Heart left ventricle (tissue), 16 donors: ENCODE results near the gene CHST2. TPM values are rescaled to one million over a fixed set of nuclear protein-coding genes. Genes with fewer than 3 reads are reported as not detected.
A peak's percentile ranks its signal among the peaks of the same experiment; 100 is the strongest.

Experiments
- ATAC-seq, 4 donors: fragments of 200-7000 bp; cut with Tn5 transposase; one replicate each; pipeline ENCODE4 v1.9.1; 2020 to 2022; ENCODE audit warnings: moderate library complexity in 4 of 4, mild to moderate bottlenecking in 3 of 4, moderate number of reproducible peaks in 1 of 4
- DNase-seq, 5 donors: peaks; one replicate each; pipeline ENCODE4 v3.0.0-alpha.2; 2020
- H3K27ac ChIP-seq, 12 donors: fragments of 200-600 bp; sonication (generic) in 4 of 12; one replicate each; pipeline versions ENCODE4 v1.5.0 to v1.8.0; 2016 to 2022; ENCODE audit warnings: mild to moderate bottlenecking in 2 of 12
- H3K27me3 ChIP-seq, 9 donors: fragments of 200-600 bp; sonication (generic) in 2 of 9; one replicate each; pipeline versions ENCODE4 v1.5.1 to v1.8.0; 2016 to 2022; ENCODE audit warnings: mild to moderate bottlenecking in 3 of 9
- H3K36me3 ChIP-seq, 9 donors: fragments of 200-600 bp; sonication (generic) in 2 of 9; one replicate each; pipeline versions ENCODE4 v1.5.0 to v1.8.0; 2018 to 2022; ENCODE audit warnings: mild to moderate bottlenecking in 2 of 9
- H3K4me1 ChIP-seq, 12 donors: fragments of 200-600 bp; sonication (generic) in 4 of 12; one replicate each; pipeline versions ENCODE4 v1.5.0 to v1.8.0; 2016 to 2022; ENCODE audit warnings: mild to moderate bottlenecking in 3 of 12
- H3K4me3 ChIP-seq, 12 donors: fragments of 200-600 bp; sonication (generic) in 4 of 12; one replicate each; pipeline versions ENCODE4 v1.5.0 to v1.8.0; 2017 to 2022; ENCODE audit warnings: mild to moderate bottlenecking in 9 of 12, moderate library complexity in 4 of 12
- H3K9me3 ChIP-seq, 12 donors: fragments of 200-600 bp; sonication (generic) in 4 of 12; one replicate each; pipeline versions ENCODE4 v1.5.0 to v1.8.0; 2016 to 2022; ENCODE audit warnings: mild to moderate bottlenecking in 1 of 12
- CTCF ChIP-seq, 12 donors: fragments of 200-600 bp; sonication (generic) in 4 of 12; IDR thresholded peaks; one replicate each; pipeline versions ENCODE4 v1.5.0 to v1.8.0; 2018 to 2022; ENCODE audit warnings: antibody characterized with exemption in 12 of 12, mild to moderate bottlenecking in 5 of 12
- POLR2A ChIP-seq, 2 donors: fragments of 450-650 bp; IDR thresholded peaks; one replicate each; pipeline ENCODE4 v1.6.1; 2017; ENCODE audit warnings: antibody characterized with exemption in 2 of 2, mild to moderate bottlenecking in 2 of 2, moderate library complexity in 2 of 2
- WGBS, 4 donors: extraction: QIAGEN DNeasy Blood & Tissue Kit in 2 of 4; methylation state at CpG; one replicate each; pipeline versions ENCODE4 v1.1.5 to v1.1.7; 2013 to 2018; 5-methylcytosine and 5-hydroxymethylcytosine counted together
- intact Hi-C, 10 donors: fragments of 100-400 bp; cut with DNase I; formaldehyde crosslinking; loops; one replicate each; pipeline versions ENCODE4 v1.11.1 to v1.14.2; 2022
- polyA plus RNA-seq, 2 donors: library from polyadenylated mRNA; stranded (reverse); fragments of 200-250 nt; gene quantifications; one replicate each; pipeline ENCODE4 v1.2.3, GENCODE V29; 2013
- total RNA-seq, 9 donors: library from RNA; depleted of rRNA in 2 of 9; stranded (reverse); fragments of >200 nt in 2 of 9; fragmentation: NEBNext Ultra II Directional in 3 of 9; extraction: Animal tissue kit (Norgen Biotek cat#: 25700) in 3 of 9; gene quantifications; one replicate each; pipeline versions ENCODE4 v1.1.0 to v1.2.4, GENCODE V29; 2016 to 2023
- donor health status: ischemic (EF 13 %, LVEDD 7.1; RV severe dilation, severe dysfunction).
- donor health status: healthy with polysubstance abuse.
- donor health status: DM: no; HTN: yes; CAD: no.
- donor health status: DM: no; HTN: no; CAD: no.
- donor health status: ischemic (EF 25% LVEDD 6.9; RV normal size, moderate dysfunction).
- donor health status: ischemic (EF 25% LVEDD 5.7; RV mildly dilated, moderate dysfunction).
- donor health status: healthy.
- donor health status: DM: yes; HTN: yes; CAD: no.
- donor health status: ischemic (EF 35%, LVEDD 5.7; RV mildly dilated, moderate dysfunction).
- donor health status: nonischemic (EF 11% LVEDD 7.7; RV severe dilation, severe dysfunction).
- donor health status: DM: yes; HTN: yes; CAD: no.
- donor health status: PGD.
- donor health status: ischemic (EF 29% LVEDD 5.4; RV normal size, mild dysfunction).
- donor health status: nonischemic (EF 23%, LVEDD 6.1; RV moderate dilation, normal function).

CHST2 gene
- total and polyA plus RNA-seq, 11 donors: 0.84 to 8.7 (median 2.4) TPM

- intact Hi-C loops: no loop called here
- TF ChIP-seq POLR2A (IDR thresholded peaks at IDR 0.05): no peak
- H3K36me3 ChIP-seq: no peaks in the 10 kb centered on the region
- no peak overlapping the region for H3K4me3 ChIP-seq
- WGBS, 4 donors: 73 to 80% (median 79%) methylated on average over 3 of the region's 3 CpGs
- peaks cover 0 to 7% (median under 1%) of the 10 kb centered on the region in 12 donors for H3K9me3 ChIP-seq
- no peaks in the 10 kb centered on the region for H3K27me3 ChIP-seq
- ATAC-seq (no peak), DNase-seq (no peak)
- H3K27ac ChIP-seq: no peak overlapping the region
- peaks cover 0 to 5% (median 0%) of the 10 kb centered on the region in 12 donors for H3K4me1 ChIP-seq
These were observed 20.4 kb upstream of the CHST2 start for GRCh38 chr3:143099210-143099609.

- no peak for DNase-seq
- H3K27me3 ChIP-seq: no peaks in the 10 kb centered on the region
- peaks cover 0 to 12% (median 5%) of the 10 kb centered on the region in 12 donors for H3K9me3 ChIP-seq
- H3K4me3 ChIP-seq: no peak overlapping the region
- H3K36me3 ChIP-seq: no peaks in the 10 kb centered on the region
- TF ChIP-seq CTCF (IDR thresholded peaks at IDR 0.05) (no peak), POLR2A (IDR thresholded peaks at IDR 0.05) (no peak)
- WGBS, 4 donors: 60 to 71% (median 64%) methylated on average over 2 of the region's 2 CpGs
- no peak overlapping the region for H3K27ac ChIP-seq
- no peak for ATAC-seq
- intact Hi-C loops: no loop called here
- H3K4me1 ChIP-seq: peaks cover 0 to 5% (median 0%) of the 10 kb centered on the region in 12 donors
These were observed 19.9 kb upstream of the CHST2 start for GRCh38 chr3:143099690-143100089.

- Histone ChIP-seq H3K4me3 (no peak overlapping the region), H3K27ac (no peak overlapping the region), H3K27me3 (no peaks in the 10 kb centered on the region), H3K4me1 (peaks cover 0 to 5% (median 0%) of the 10 kb centered on the region in 12 donors), H3K9me3 (peaks cover 0 to 19% (median 13%) of the 10 kb centered on the region in 12 donors), H3K36me3 (no peaks in the 10 kb centered on the region)
- intact Hi-C loops: no loop called here
- ATAC-seq: no peak
- 86 to 91% (median 86%) methylated on average over 6 of the region's 6 CpGs for WGBS, 4 donors
- DNase-seq: no peak
- TF ChIP-seq CTCF (IDR thresholded peaks at IDR 0.05): no peak
- TF ChIP-seq POLR2A (IDR thresholded peaks at IDR 0.05): no peak
These were observed 19.1 kb upstream of the CHST2 start for GRCh38 chr3:143100451-143100850.

GRCh38 chr3:143101792-143102381 lies 17.7 kb upstream of the CHST2 start:
- Histone ChIP-seq H3K9me3 (peaks cover 0 to 33% (median 18%) of the 10 kb centered on the region in 12 donors), H3K4me1 (peaks cover 0 to 5% (median 0%) of the 10 kb centered on the region in 12 donors), H3K27ac (no peak overlapping the region), H3K27me3 (no peaks in the 10 kb centered on the region), H3K36me3 (no peaks in the 10 kb centered on the region), H3K4me3 (no peak overlapping the region)
- intact Hi-C loops: no loop called here
- peak in 3 of 4 donors; percentile 45 to 74 (median 46) for ATAC-seq
- TF ChIP-seq POLR2A (IDR thresholded peaks at IDR 0.05): no peak
- no peak for TF ChIP-seq CTCF (IDR thresholded peaks at IDR 0.05)
- DNase-seq: no peak
- 55 to 63% (median 55%) methylated on average over 7 of the region's 7 CpGs for WGBS, 4 donors

GRCh38 chr3:143103652-143104051 lies 15.9 kb upstream of the CHST2 start:
- DNase-seq: no peak
- peaks cover 0 to 5% (median 0%) of the 10 kb centered on the region in 12 donors for H3K4me1 ChIP-seq
- H3K9me3 ChIP-seq: peaks cover 0 to 32% (median 18%) of the 10 kb centered on the region in 12 donors
- TF ChIP-seq CTCF (IDR thresholded peaks at IDR 0.05) (no peak), POLR2A (IDR thresholded peaks at IDR 0.05) (no peak)
- H3K36me3 ChIP-seq: no peaks in the 10 kb centered on the region
- no peaks in the 10 kb centered on the region for H3K27me3 ChIP-seq
- H3K27ac ChIP-seq: no peak overlapping the region
- ATAC-seq: no peak
- intact Hi-C loops: no loop called here
- H3K4me3 ChIP-seq: no peak overlapping the region
- WGBS, 4 donors: 70 to 78% (median 75%) methylated on average over 2 of the region's 2 CpGs
